Sigmoid colon (tissue), 7 donors: ENCODE results near the gene CLRN2. TPM values are rescaled to one million over a fixed set of nuclear protein-coding genes. Genes with fewer than 3 reads are reported as not detected.

Experiments used
- DNase-seq: peaks from one replicate; pipeline ENCODE4 v3.0.0-alpha.2; 2019
- H3K27ac ChIP-seq, 4 donors: fragments of 200-600 bp; sonication (generic); one replicate each; pipeline ENCODE4 v1.5.1; 2016 to 2019; ENCODE audit warnings: mild to moderate bottlenecking in 1 of 4
- H3K27me3 ChIP-seq, 3 donors: fragments of 200-600 bp; sonication (generic); one replicate each; pipeline ENCODE4 v1.5.1; 2019; ENCODE audit warnings: mild to moderate bottlenecking in 1 of 3
- H3K36me3 ChIP-seq, 4 donors: fragments of 200-600 bp; sonication (generic); one replicate each; pipeline ENCODE4 v1.5.1; 2016 to 2019
- H3K4me1 ChIP-seq, 4 donors: fragments of 200-600 bp; sonication (generic); one replicate each; pipeline ENCODE4 v1.5.1; 2017 to 2019
- H3K4me3 ChIP-seq, 4 donors: fragments of 200-600 bp; sonication (generic); one replicate each; pipeline ENCODE4 v1.5.1; 2017 to 2019; ENCODE audit warnings: mild to moderate bottlenecking in 2 of 4, moderate library complexity in 1 of 4
- H3K9me3 ChIP-seq, 4 donors: fragments of 200-600 bp in 3 of 4; sonication (generic) in 3 of 4; one replicate each; pipeline versions ENCODE4 v1.5.1 to v1.6.1; 2013 to 2019
- EP300 ChIP-seq, 4 donors: sonication (generic); formaldehyde crosslinking; IDR thresholded peaks; one replicate each; pipeline ENCODE4 v1.6.1; 2017; ENCODE audit warnings: antibody characterized with exemption in 4 of 4
- POLR2A ChIP-seq, 2 donors: fragments of 450-650 bp; IDR thresholded peaks; one replicate each; pipeline ENCODE4 v1.6.1; 2016; ENCODE audit warnings: antibody characterized with exemption in 2 of 2, mild to moderate bottlenecking in 2 of 2, moderate library complexity in 2 of 2
- POLR2AphosphoS5 ChIP-seq, 4 donors: sonication (generic); formaldehyde crosslinking; IDR thresholded peaks; one replicate each; pipeline ENCODE4 v1.6.1; 2017; ENCODE audit warnings: antibody characterized with exemption in 4 of 4
- WGBS, 2 donors: extraction: QIAGEN DNeasy Blood & Tissue Kit; methylation state at CpG; one replicate each; pipeline ENCODE4 v1.1.7; 2013; 5-methylcytosine and 5-hydroxymethylcytosine counted together
- intact Hi-C: fragments of 100-400 bp; cut with DNase I; formaldehyde crosslinking; loops from one replicate; pipeline ENCODE4 v1.15.1; 2023
- polyA plus RNA-seq, 3 donors: library from polyadenylated mRNA; stranded (reverse); fragments of 200-250 nt; gene quantifications; one replicate each; pipeline ENCODE4 v1.2.3, GENCODE V29; 2013
- total RNA-seq, 4 donors: library from RNA; depleted of rRNA; stranded (reverse); fragments of >200 nt; gene quantifications; one replicate each; pipeline ENCODE4 v1.1.0, GENCODE V29; 2016
- TF ChIP-seq, protein P1 (sequence below), 4 experiments: fragments of 450-650 bp in 3 of 4; fragments of 200-600 bp in 1 of 4; IDR thresholded peaks; one replicate each; pipeline ENCODE4 v1.5.1; 2016 to 2019; ENCODE audit warnings: antibody characterized with exemption in 4 of 4, mild to moderate bottlenecking in 3 of 4, moderate library complexity in 2 of 4
- donor health status: healthy with polysubstance abuse.
- donor health status: Bipolar disorder and iron deficiency.
- donor health status: healthy.

Gene CLRN2, protein sequence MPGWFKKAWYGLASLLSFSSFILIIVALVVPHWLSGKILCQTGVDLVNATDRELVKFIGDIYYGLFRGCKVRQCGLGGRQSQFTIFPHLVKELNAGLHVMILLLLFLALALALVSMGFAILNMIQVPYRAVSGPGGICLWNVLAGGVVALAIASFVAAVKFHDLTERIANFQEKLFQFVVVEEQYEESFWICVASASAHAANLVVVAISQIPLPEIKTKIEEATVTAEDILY
- total RNA-seq (not detected), polyA plus RNA-seq (not detected)

DNA sequence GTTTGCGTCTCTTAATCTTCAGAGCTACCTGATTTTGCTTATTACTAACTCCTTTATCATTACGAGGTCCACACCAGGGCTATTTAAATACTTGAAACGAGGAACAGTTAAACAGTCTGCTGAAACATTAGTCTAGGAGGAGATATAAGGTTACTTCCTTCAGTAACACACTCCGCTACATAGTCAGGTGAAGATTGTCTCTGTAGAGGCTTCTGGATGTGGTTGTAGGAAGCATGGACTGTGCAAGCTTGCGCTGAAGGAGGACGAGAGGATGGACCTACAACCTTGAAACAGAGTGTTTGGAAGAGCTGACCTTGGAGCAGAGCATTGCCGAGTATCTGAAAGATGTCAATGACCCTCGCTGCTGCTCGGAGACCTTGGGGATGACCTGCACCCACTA, at the start of gene CLRN2:
Gene CLRN2 (plus strand): TSS at position 301 of the 400 bp plus-strand sequence. CDS start 102 bp downstream, outside the sequence.
- DNase-seq = no peak
- no peak for TF ChIP-seq POLR2A (IDR thresholded peaks at IDR 0.05)
- no peak for TF ChIP-seq EP300 (IDR thresholded peaks at IDR 0.05)
- TF ChIP-seq, protein P1, sequence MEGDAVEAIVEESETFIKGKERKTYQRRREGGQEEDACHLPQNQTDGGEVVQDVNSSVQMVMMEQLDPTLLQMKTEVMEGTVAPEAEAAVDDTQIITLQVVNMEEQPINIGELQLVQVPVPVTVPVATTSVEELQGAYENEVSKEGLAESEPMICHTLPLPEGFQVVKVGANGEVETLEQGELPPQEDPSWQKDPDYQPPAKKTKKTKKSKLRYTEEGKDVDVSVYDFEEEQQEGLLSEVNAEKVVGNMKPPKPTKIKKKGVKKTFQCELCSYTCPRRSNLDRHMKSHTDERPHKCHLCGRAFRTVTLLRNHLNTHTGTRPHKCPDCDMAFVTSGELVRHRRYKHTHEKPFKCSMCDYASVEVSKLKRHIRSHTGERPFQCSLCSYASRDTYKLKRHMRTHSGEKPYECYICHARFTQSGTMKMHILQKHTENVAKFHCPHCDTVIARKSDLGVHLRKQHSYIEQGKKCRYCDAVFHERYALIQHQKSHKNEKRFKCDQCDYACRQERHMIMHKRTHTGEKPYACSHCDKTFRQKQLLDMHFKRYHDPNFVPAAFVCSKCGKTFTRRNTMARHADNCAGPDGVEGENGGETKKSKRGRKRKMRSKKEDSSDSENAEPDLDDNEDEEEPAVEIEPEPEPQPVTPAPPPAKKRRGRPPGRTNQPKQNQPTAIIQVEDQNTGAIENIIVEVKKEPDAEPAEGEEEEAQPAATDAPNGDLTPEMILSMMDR (IDR thresholded peaks at IDR 0.05) = no peak
- Histone ChIP-seq H3K4me3 (no peak within 1 kb of the TSS), H3K36me3 (no peaks in the 10 kb centered on the region), H3K27me3 (no peaks in the 10 kb centered on the region), H3K27ac (no peak within 1 kb of the TSS), H3K9me3 (no peaks in the 10 kb centered on the region), H3K4me1 (peaks cover 0 to 23% (median 15%) of the 10 kb centered on the region in 4 donors)
- intact Hi-C loops = no loop called here
- 87 to 89% methylated on average over 9 of the region's 9 CpGs for WGBS, 2 donors

DNA sequence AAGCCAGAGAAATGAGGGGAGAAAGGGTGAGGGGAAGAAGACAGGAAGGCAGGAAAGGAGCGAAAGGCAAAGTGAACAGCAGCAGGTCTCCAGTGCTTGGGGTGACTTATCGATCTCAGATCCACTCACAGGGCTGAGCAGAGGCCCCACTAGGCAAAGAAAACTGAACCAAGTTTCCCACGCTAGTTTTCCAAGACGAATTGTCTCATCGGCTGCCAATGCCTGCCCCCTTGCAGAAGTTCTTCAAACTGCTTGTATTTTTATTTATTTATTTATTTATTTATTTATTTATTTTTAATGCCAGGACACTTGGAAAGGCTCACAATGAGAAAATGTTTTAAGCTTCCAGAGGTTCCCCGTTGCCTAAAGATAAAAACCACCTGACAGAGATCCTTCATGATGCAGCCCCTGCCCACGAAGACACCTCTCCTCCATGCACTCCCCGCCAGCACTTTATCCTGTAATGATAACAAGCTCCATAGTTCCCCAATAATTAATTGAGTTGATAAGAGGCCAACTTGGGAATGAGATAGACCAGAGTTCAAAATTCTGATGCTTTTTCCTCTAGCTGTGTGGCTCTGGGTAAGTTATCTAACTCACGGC, 46.2 kb upstream of the CLRN2 start:
- no peak for DNase-seq
- Histone ChIP-seq H3K4me1 (no peaks in the 10 kb centered on the region), H3K9me3 (no peaks in the 10 kb centered on the region), H3K27me3 (no peaks in the 10 kb centered on the region), H3K36me3 (no peaks in the 10 kb centered on the region), H3K4me3 (no peak overlapping the region), H3K27ac (no peak overlapping the region)
- intact Hi-C loops = no loop called here
- WGBS, 2 donors = 69 to 73% methylated on average over 9 of the region's 9 CpGs
- TF ChIP-seq, protein P1 (IDR thresholded peaks at IDR 0.05) = peak in 2 of 4 experiments; percentile 16 to 42
- no peak for TF ChIP-seq POLR2AphosphoS5 (IDR thresholded peaks at IDR 0.05)

DNA sequence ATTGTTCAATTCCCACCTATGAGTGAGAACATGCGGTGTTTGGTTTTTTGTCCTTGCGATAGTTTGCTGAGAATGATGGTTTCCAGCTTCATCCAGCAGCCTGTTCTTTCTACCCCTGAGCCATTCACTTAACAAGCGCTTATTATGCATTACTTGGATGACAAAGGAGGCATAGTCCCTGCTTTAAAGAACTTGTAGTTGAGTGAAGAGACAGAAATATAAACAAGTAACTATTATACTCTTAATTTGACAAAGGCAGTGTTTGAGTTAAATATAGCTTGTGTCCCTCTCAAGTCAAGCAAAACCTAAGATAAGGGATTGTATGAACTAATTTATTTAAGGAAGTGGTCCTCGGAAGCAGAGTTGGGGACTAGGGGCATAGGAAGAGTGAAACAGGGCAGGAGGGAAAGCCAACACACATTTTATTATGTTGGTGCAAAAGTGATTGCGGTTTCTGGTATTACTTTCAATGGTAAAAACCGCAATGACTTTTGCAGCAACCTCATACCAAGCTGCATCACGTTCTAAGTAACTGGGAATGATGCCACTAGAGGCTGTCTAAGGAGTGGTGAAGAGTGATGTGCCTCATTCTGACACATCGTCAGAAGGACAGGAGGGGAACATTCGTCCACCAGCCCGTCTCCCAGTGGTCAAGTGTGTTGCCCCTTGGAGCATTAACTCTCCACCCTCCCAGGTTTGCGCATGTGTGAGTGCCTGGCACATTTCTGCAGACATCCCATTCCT, 44.9 kb upstream of the CLRN2 start:
- intact Hi-C loops = no loop called here
- no peak overlapping the region for H3K27ac ChIP-seq
- no peaks in the 10 kb centered on the region for H3K4me1 ChIP-seq
- H3K9me3 ChIP-seq = no peaks in the 10 kb centered on the region
- H3K36me3 ChIP-seq = no peaks in the 10 kb centered on the region
- no peak for DNase-seq
- H3K4me3 ChIP-seq = no peak overlapping the region
- H3K27me3 ChIP-seq = no peaks in the 10 kb centered on the region
- TF ChIP-seq EP300 (IDR thresholded peaks at IDR 0.05) = no peak
- TF ChIP-seq, protein P1 (IDR thresholded peaks at IDR 0.05) = no peak
- TF ChIP-seq POLR2AphosphoS5 (IDR thresholded peaks at IDR 0.05) = no peak
- no peak for TF ChIP-seq POLR2A (IDR thresholded peaks at IDR 0.05)
- 76 to 89% methylated on average over 11 of the region's 11 CpGs for WGBS, 2 donors

DNA sequence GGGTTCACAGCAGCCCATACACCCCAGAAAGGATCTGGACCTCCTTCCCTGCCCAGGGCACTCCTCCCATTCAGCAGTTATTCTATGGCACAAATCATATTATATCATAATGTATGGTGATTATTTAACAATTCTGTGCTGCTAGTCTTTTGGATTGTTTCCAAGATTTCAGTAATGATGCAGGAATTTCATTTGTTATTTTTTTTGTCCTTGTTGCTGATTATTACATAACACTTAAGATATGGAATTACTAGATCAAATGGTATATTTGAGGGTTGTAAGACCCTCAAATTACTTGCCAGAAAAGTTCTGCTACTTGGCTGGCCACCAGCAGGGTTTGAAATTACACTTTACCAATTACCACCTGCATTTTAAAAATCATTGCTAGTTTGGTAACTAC, 39.5 kb upstream of the CLRN2 start:
- no peak for DNase-seq
- TF ChIP-seq POLR2A (IDR thresholded peaks at IDR 0.05) = no peak
- TF ChIP-seq, protein P1 (IDR thresholded peaks at IDR 0.05) = no peak
- no peak for TF ChIP-seq EP300 (IDR thresholded peaks at IDR 0.05)
- no peak for TF ChIP-seq POLR2AphosphoS5 (IDR thresholded peaks at IDR 0.05)
- H3K4me3 ChIP-seq = no peak overlapping the region
- no peaks in the 10 kb centered on the region for H3K27me3 ChIP-seq
- H3K27ac ChIP-seq = no peak overlapping the region
- no peaks in the 10 kb centered on the region for H3K4me1 ChIP-seq
- no peaks in the 10 kb centered on the region for H3K9me3 ChIP-seq
- peaks cover 0 to 6% (median 0%) of the 10 kb centered on the region in 4 donors for H3K36me3 ChIP-seq
- intact Hi-C loops = no loop called here
